Lower lobe of right lung (tissue), 2 donors: ENCODE results near the gene AQP6. TPM values are rescaled to one million over a fixed set of nuclear protein-coding genes. Genes with fewer than 3 reads are reported as not detected.

Experiments
- ATAC-seq, 2 donors: fragments of 200-7000 bp; cut with Tn5 transposase; one replicate each; pipeline ENCODE4 v1.9.1; 2020 to 2022; ENCODE audit warnings: mild to moderate bottlenecking in 2 of 2, moderate library complexity in 2 of 2
- DNase-seq: peaks from one replicate; pipeline ENCODE4 v3.0.0-alpha.2; 2020
- H3K27ac ChIP-seq: fragments of 200-600 bp; one replicate; pipeline ENCODE4 v1.8.0; 2022
- H3K27me3 ChIP-seq: fragments of 200-600 bp; one replicate; pipeline ENCODE4 v1.8.0; 2022; ENCODE audit warnings: low read depth
- H3K36me3 ChIP-seq: fragments of 200-600 bp; one replicate; pipeline ENCODE4 v1.8.0; 2022; ENCODE audit warnings: mild to moderate bottlenecking
- H3K4me1 ChIP-seq: fragments of 200-600 bp; one replicate; pipeline ENCODE4 v1.8.0; 2022
- H3K4me3 ChIP-seq: fragments of 200-600 bp; one replicate; pipeline ENCODE4 v1.8.0; 2022; ENCODE audit warnings: mild to moderate bottlenecking
- H3K9me3 ChIP-seq: fragments of 200-600 bp; one replicate; pipeline ENCODE4 v1.8.0; 2022
- CTCF ChIP-seq: fragments of 200-600 bp; IDR thresholded peaks from one replicate; pipeline ENCODE4 v1.8.0; 2022; ENCODE audit warnings: antibody characterized with exemption, mild to moderate bottlenecking
- intact Hi-C: fragments of 100-400 bp; cut with DNase I; formaldehyde crosslinking; loops from one replicate; pipeline ENCODE4 v1.11.0; 2022
- total RNA-seq: library from RNA; stranded (reverse); fragmentation: NEBNext Ultra II Directional; extraction: Animal tissue kit (Norgen Biotek cat#: 25700); gene quantifications from one replicate; pipeline ENCODE4 v1.2.1, GENCODE V29; 2021
- donor health status: DM: no; HTN: yes; CAD: no; lungs with severe emphysema.

Gene AQP6
- total RNA-seq, 1 donor from 2014 or later, result 0.09 TPM

GRCh38 chr12:49925433-49926204 lies 47.1 kb upstream of the AQP6 start:
- ATAC-seq, result no peak
- no peak for DNase-seq
- Histone ChIP-seq H3K4me1 (peaks cover under 1% of the 10 kb centered on the region), H3K36me3 (no peaks in the 10 kb centered on the region), H3K4me3 (no peak overlapping the region), H3K27ac (no peak overlapping the region), H3K9me3 (no peaks in the 10 kb centered on the region), H3K27me3 (no peaks in the 10 kb centered on the region)
- intact Hi-C loops, result no loop called here
- no peak for TF ChIP-seq CTCF

- no peak for DNase-seq
- no peak for ATAC-seq
These were observed 44.3 kb upstream of the AQP6 start for GRCh38 chr12:49928471-49928870.

GRCh38 chr12:49929581-49929980 lies 43.2 kb upstream of the AQP6 start:
- no peak for ATAC-seq
- intact Hi-C loops, result no loop called here
- no peak overlapping the region for H3K4me3 ChIP-seq
- H3K4me1 ChIP-seq, result no peaks in the 10 kb centered on the region
- no peak for TF ChIP-seq CTCF
- H3K9me3 ChIP-seq, result no peaks in the 10 kb centered on the region
- no peak overlapping the region for H3K27ac ChIP-seq
- DNase-seq, result no peak
- H3K36me3 ChIP-seq, result no peaks in the 10 kb centered on the region
- H3K27me3 ChIP-seq, result no peaks in the 10 kb centered on the region

More at GRCh38 chr12:49928471-49928870, 44.3 kb upstream of the AQP6 start:
- TF ChIP-seq CTCF, result no peak
- intact Hi-C loops, result no loop called here
- Histone ChIP-seq H3K4me1 (no peaks in the 10 kb centered on the region), H3K36me3 (no peaks in the 10 kb centered on the region), H3K4me3 (no peak overlapping the region), H3K9me3 (no peaks in the 10 kb centered on the region), H3K27ac (no peak overlapping the region), H3K27me3 (no peaks in the 10 kb centered on the region)

GRCh38 chr12:49930515-49931288 lies 42.0 kb upstream of the AQP6 start:
- Histone ChIP-seq H3K27ac (no peak overlapping the region), H3K36me3 (no peaks in the 10 kb centered on the region), H3K4me1 (no peaks in the 10 kb centered on the region), H3K4me3 (no peak overlapping the region), H3K27me3 (no peaks in the 10 kb centered on the region), H3K9me3 (no peaks in the 10 kb centered on the region)
- ATAC-seq (no peak), DNase-seq (no peak)
- TF ChIP-seq CTCF, result no peak
- intact Hi-C loops, result no loop called here

GRCh38 chr12:49932023-49932422 lies 40.7 kb upstream of the AQP6 start:
- no peaks in the 10 kb centered on the region for H3K9me3 ChIP-seq
- ATAC-seq, result no peak
- H3K4me1 ChIP-seq, result no peaks in the 10 kb centered on the region
- intact Hi-C loops, result no loop called here
- DNase-seq, result no peak
- no peaks in the 10 kb centered on the region for H3K36me3 ChIP-seq
- H3K4me3 ChIP-seq, result no peak overlapping the region
- H3K27ac ChIP-seq, result no peak overlapping the region
- TF ChIP-seq CTCF, result no peak
- no peaks in the 10 kb centered on the region for H3K27me3 ChIP-seq
